Caco-2 (cell line): ENCODE results near the gene GNB5. TPM values are rescaled to one million over a fixed set of nuclear protein-coding genes. Genes with fewer than 3 reads are reported as not detected.

ENCODE experiments used
- BruUV-seq: library from RNA; stranded (reverse); fragments of 400-500 nt; replicated peaks from 2 replicates; lab custom pipeline; 2021; lab: Mats Ljungman, UMichigan
- CTCF ChIA-PET: fragments of 300-600 bp; sonication (Branson Sonifier 250); formaldehyde crosslinking; loops from one replicate; lab custom pipeline; 2022; ENCODE audit warnings: antibody characterized with exemption; lab: Charles Lee
- POLR2A ChIA-PET: fragments of 300-600 bp; sonication (Branson Sonifier 250); formaldehyde crosslinking; loops from one replicate; lab custom pipeline; 2022; ENCODE audit warnings: antibody characterized with exemption; lab: Charles Lee
- DNase-seq, 2 experiments: peaks; one replicate each; pipeline versions ENCODE4 v3.0.0 to v3.0.0-alpha.2; 2020 to 2022
- H3K27me3 ChIP-seq: replicated peaks from 2 replicates; pipeline ENCODE4 v1.6.0; 2011; ENCODE audit warnings: low read length; ENCODE audit not compliant: control insufficient read depth, insufficient read depth
- H3K36me3 ChIP-seq: 2 replicates; pipeline ENCODE4 v1.5.1; 2011; ENCODE audit warnings: low read length; ENCODE audit not compliant: control insufficient read depth, insufficient read depth
- H3K4me1 ChIP-seq: fragments of 250-450 bp; sonication (Bioruptor Pico); 2 replicates; pipeline ENCODE4 v1.5.1; 2020; ENCODE audit warnings: mild to moderate bottlenecking
- H3K4me3 ChIP-seq: 2 replicates; pipeline ENCODE4 v1.5.1; 2011; ENCODE audit warnings: low read depth, mild to moderate bottlenecking, control low read depth, low read length
- H3K9me3 ChIP-seq: fragments of 250-450 bp; sonication (Bioruptor Pico); 2 replicates; pipeline ENCODE4 v1.5.1; 2020; ENCODE audit warnings: mild to moderate bottlenecking, moderate library complexity
- H3K27ac Mint-ChIP-seq: one replicate; pipeline ENCODE4 v1.8.0; 2022; ENCODE audit warnings: mixed read lengths; ENCODE audit not compliant: unreplicated experiment
- H3K27me3 Mint-ChIP-seq: one replicate; pipeline ENCODE4 v1.8.0; 2022; ENCODE audit warnings: mixed read lengths; ENCODE audit not compliant: insufficient read depth, unreplicated experiment
- H3K36me3 Mint-ChIP-seq: one replicate; pipeline ENCODE4 v1.8.0; 2022; ENCODE audit warnings: mild to moderate bottlenecking, mixed read lengths; ENCODE audit not compliant: insufficient read depth, unreplicated experiment
- H3K4me1 Mint-ChIP-seq: one replicate; pipeline ENCODE4 v1.8.0; 2022; ENCODE audit warnings: low read depth, mixed read lengths; ENCODE audit not compliant: unreplicated experiment
- H3K4me3 Mint-ChIP-seq: one replicate; pipeline ENCODE4 v1.8.0; 2022; ENCODE audit warnings: mild to moderate bottlenecking, moderate library complexity, mixed read lengths; ENCODE audit not compliant: unreplicated experiment
- H3K9me3 Mint-ChIP-seq: one replicate; pipeline ENCODE4 v1.8.0; 2022; ENCODE audit warnings: mixed read lengths; ENCODE audit not compliant: unreplicated experiment
- CTCF ChIP-seq, 2 experiments: fragments of 200-600 bp in 1 of 2; IDR thresholded peaks; 1 replicate in 1 of 2; 2 replicates in 1 of 2; pipeline versions ENCODE4 v1.5.1 to v1.8.0; 2011 to 2022; ENCODE audit warnings: antibody characterized with exemption in 1 of 2, control low read depth in 1 of 2, inconsistent platforms in 1 of 2, low read depth in 1 of 2, low read length in 1 of 2, mild to moderate bottlenecking in 1 of 2, moderate library complexity in 1 of 2; ENCODE audit not compliant: insufficient read depth in 1 of 2, severe bottlenecking in 1 of 2, unreplicated experiment in 1 of 2
- intact Hi-C: fragments of 100-400 bp; cut with micrococcal nuclease; formaldehyde crosslinking; loops from one replicate; pipeline ENCODE4 v1.10.0; 2022; ENCODE audit not compliant: unreplicated experiment
- total RNA-seq: library from RNA; stranded (reverse); gene quantifications from 2 replicates; pipeline ENCODE4 v1.2.3, GENCODE V29; 2022

The GNB5 gene
- total RNA-seq, 1 experiment from 2014 or later = 23.2 TPM

GRCh38 chr15:52150043-52150825 lies 41.0 kb downstream of the GNB5 start:
- DNase-seq = no peak
- Mint-ChIP-seq H3K27ac (no peak overlapping the region), H3K4me1 (peaks cover 6% of the 10 kb centered on the region), H3K9me3 (no peaks in the 10 kb centered on the region), H3K27me3 (no peaks in the 10 kb centered on the region), H3K36me3 (no peaks in the 10 kb centered on the region), H3K4me3 (no peak overlapping the region)
- Histone ChIP-seq H3K27me3 (no peaks in the 10 kb centered on the region), H3K9me3 (peaks cover 4% of the 10 kb centered on the region; the same call in 1 of the 2 replicates), H3K4me1 (peaks cover 10% of the 10 kb centered on the region; the same call in 1 of the 2 replicates), H3K4me3 (no peak overlapping the region), H3K36me3 (no peaks in the 10 kb centered on the region)
- BruUV-seq = no TSS peak
- intact Hi-C loops = no loop called here
- CTCF ChIA-PET = no interaction called here
- POLR2A ChIA-PET = no interaction called here
- TF ChIP-seq CTCF (IDR thresholded peaks at IDR 0.05; ENCODE audit: insufficient read depth in 1 of 2, low read depth in 1 of 2, low read length in 1 of 2, severe bottlenecking in 1 of 2, unreplicated experiment in 1 of 2) = no peak

- H3K9me3 Mint-ChIP-seq = no peaks in the 10 kb centered on the region
- H3K4me1 Mint-ChIP-seq = no peaks in the 10 kb centered on the region
- no peak for DNase-seq
- H3K4me3 Mint-ChIP-seq = no peak overlapping the region
- peaks cover 7% of the 10 kb centered on the region for H3K36me3 Mint-ChIP-seq
- Histone ChIP-seq H3K4me3 (no peak overlapping the region), H3K36me3 (no peaks in the 10 kb centered on the region), H3K4me1 (no peaks in the 10 kb centered on the region; the same call in 1 of the 2 replicates), H3K27me3 (no peaks in the 10 kb centered on the region), H3K9me3 (peaks cover 4% of the 10 kb centered on the region; the same call in 1 of the 2 replicates)
- ChIA-PET POLR2A (no interaction called here), CTCF (no interaction called here)
- TF ChIP-seq CTCF (IDR thresholded peaks at IDR 0.05; ENCODE audit: insufficient read depth in 1 of 2, low read depth in 1 of 2, low read length in 1 of 2, severe bottlenecking in 1 of 2, unreplicated experiment in 1 of 2) = no peak
- intact Hi-C loops = no loop called here
- no peak overlapping the region for H3K27ac Mint-ChIP-seq
- no TSS peak for BruUV-seq
- H3K27me3 Mint-ChIP-seq = no peaks in the 10 kb centered on the region
Measured at GRCh38 chr15:52148403-52148802, 42.8 kb downstream of the GNB5 start.

DNA sequence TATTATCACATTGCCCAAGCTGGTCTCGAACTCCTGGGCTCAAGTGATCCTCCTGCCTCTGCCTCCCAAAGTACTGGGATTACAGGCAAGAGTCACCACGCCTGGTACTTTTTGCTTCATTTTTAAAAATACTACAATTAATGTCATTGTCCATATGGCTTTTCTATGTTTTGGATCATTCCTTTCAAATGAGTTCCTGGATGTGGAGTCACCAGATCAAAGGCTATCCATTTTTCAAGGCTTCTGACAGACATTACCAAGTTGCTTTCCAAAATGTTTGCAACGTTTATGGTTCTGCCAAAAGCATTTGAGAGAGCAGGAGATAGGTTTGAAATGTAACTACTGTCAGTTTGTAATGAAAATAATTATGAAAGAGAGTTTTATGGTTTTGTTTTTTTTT lies 44.4 kb downstream of the GNB5 start:
- Histone ChIP-seq H3K4me3 (no peak overlapping the region), H3K9me3 (peaks cover 4% of the 10 kb centered on the region; the same call in 1 of the 2 replicates), H3K27me3 (no peaks in the 10 kb centered on the region), H3K4me1 (no peaks in the 10 kb centered on the region), H3K36me3 (no peaks in the 10 kb centered on the region)
- CTCF ChIA-PET = no interaction called here
- no peak for DNase-seq
- H3K9me3 Mint-ChIP-seq = no peaks in the 10 kb centered on the region
- no peaks in the 10 kb centered on the region for H3K27me3 Mint-ChIP-seq
- intact Hi-C loops = no loop called here
- H3K36me3 Mint-ChIP-seq = peaks cover 7% of the 10 kb centered on the region
- TF ChIP-seq CTCF (IDR thresholded peaks at IDR 0.05; ENCODE audit: insufficient read depth in 1 of 2, low read depth in 1 of 2, low read length in 1 of 2, severe bottlenecking in 1 of 2, unreplicated experiment in 1 of 2) = no peak
- H3K4me3 Mint-ChIP-seq = no peak overlapping the region
- no TSS peak for BruUV-seq
- H3K27ac Mint-ChIP-seq = no peak overlapping the region
- H3K4me1 Mint-ChIP-seq = no peaks in the 10 kb centered on the region
- POLR2A ChIA-PET = no interaction called here
